Natural killer cell (primary cell): ENCODE measurements around the gene TNFAIP8L3. TPM values are rescaled to one million over a fixed set of nuclear protein-coding genes. Genes with fewer than 3 reads are reported as not detected.

Experiments used
- ATAC-seq, 3 donors: fragments of 150-1000 bp in 2 of 3; fragments of 200-7000 bp in 1 of 3; cut with Tn5 transposase; 1 replicate in 1 of 3; 2 replicates in 2 of 3; pipeline ENCODE4 v1.10.0; 2021; ENCODE audit warnings: mild to moderate bottlenecking in 2 of 3, moderate library complexity in 2 of 3
- DNase-seq, 2 donors: peaks; one replicate each; pipeline versions ENCODE4 v3.0.0 to v3.0.0-alpha.2; 2013 to 2021; ENCODE audit warnings: mixed read lengths in 1 of 2
- H3K27ac ChIP-seq: one replicate; pipeline ENCODE4 v1.5.1; 2013; ENCODE audit warnings: mild to moderate bottlenecking, low read length
- H3K27me3 ChIP-seq: one replicate; pipeline ENCODE4 v1.6.1; 2013; ENCODE audit warnings: low read length; ENCODE audit not compliant: control insufficient read depth, insufficient read depth
- H3K36me3 ChIP-seq: one replicate; pipeline ENCODE4 v1.6.1; 2013; ENCODE audit warnings: low read length; ENCODE audit not compliant: control insufficient read depth, insufficient read depth
- H3K4me1 ChIP-seq: one replicate; pipeline ENCODE4 v1.6.1; 2013; ENCODE audit warnings: low read length; ENCODE audit not compliant: control insufficient read depth, insufficient read depth
- H3K4me3 ChIP-seq: one replicate; pipeline ENCODE4 v1.5.1; 2013; ENCODE audit warnings: low read length
- H3K9me3 ChIP-seq: one replicate; pipeline ENCODE4 v1.6.1; 2013; ENCODE audit warnings: low read length; ENCODE audit not compliant: control insufficient read depth, insufficient read depth
- H3K27ac Mint-ChIP-seq, 2 donors: one replicate each; pipeline ENCODE4 v1.8.0; 2022; ENCODE audit warnings: mild to moderate bottlenecking in 2 of 2, mixed read lengths in 2 of 2, moderate library complexity in 1 of 2
- H3K27me3 Mint-ChIP-seq, 2 donors: one replicate each; pipeline ENCODE4 v1.8.0; 2022; ENCODE audit warnings: low read depth in 2 of 2, mixed read lengths in 2 of 2
- H3K36me3 Mint-ChIP-seq: one replicate; pipeline ENCODE4 v1.8.0; 2022; ENCODE audit warnings: mixed read lengths
- H3K4me1 Mint-ChIP-seq, 2 donors: one replicate each; pipeline ENCODE4 v1.8.0; 2022; ENCODE audit warnings: mixed read lengths in 2 of 2
- H3K4me3 Mint-ChIP-seq: one replicate; pipeline ENCODE4 v1.8.0; 2022; ENCODE audit warnings: mild to moderate bottlenecking, moderate library complexity, mixed read lengths
- H3K9me3 Mint-ChIP-seq, 2 donors: one replicate each; pipeline ENCODE4 v1.8.0; 2022; ENCODE audit warnings: mixed read lengths in 2 of 2
- WGBS: methylation state at CpG from one replicate; pipeline ENCODE4 v1.1.7; 2013; ENCODE audit warnings: missing lambda C conversion rate; ENCODE audit not compliant: insufficient coverage; 5-methylcytosine and 5-hydroxymethylcytosine counted together
- intact Hi-C: fragments of 100-400 bp; cut with micrococcal nuclease; formaldehyde crosslinking; loops from one replicate; pipeline ENCODE4 v1.14.2; 2022
- total RNA-seq, 4 donors: library from RNA; stranded (reverse); fragments of 120-200 nt in 1 of 4; gene quantifications; one replicate each; pipeline versions ENCODE4 v1.2.3 to v1.2.4, GENCODE V29; 2013 to 2022
- TF ChIP-seq, protein P1 (sequence below): fragments of 200-600 bp; IDR thresholded peaks from one replicate; pipeline ENCODE4 v1.8.0; 2022; ENCODE audit warnings: antibody characterized with exemption

The TNFAIP8L3 gene
- total RNA-seq, 3 donors from 2014 or later (not counting 1 experiment from before 2014, with no cell fraction given) = not detected

DNA sequence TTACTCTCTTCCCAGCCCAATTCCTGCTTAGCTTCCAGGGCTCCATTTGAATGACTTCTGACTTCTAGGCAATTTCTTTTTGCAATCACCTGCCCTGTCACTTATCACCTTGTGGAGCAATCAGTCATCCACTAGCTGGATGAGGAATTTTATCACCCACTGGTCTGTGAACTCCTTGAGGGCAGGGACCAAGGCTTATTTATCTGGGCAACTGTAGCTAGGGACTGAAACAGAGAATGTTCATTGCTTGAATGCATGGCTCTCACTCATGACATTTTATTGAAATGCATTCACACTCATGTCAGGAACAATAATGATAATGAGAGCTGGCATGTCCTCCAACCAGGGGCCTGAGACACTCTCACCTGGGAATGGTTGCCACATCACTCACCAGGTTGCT is 15.5 kb downstream of the TNFAIP8L3 start:
- Histone ChIP-seq H3K27ac (no peak overlapping the region), H3K9me3 (no peaks in the 10 kb centered on the region), H3K4me1 (peaks cover 22% of the 10 kb centered on the region), H3K4me3 (no peak overlapping the region), H3K36me3 (no peaks in the 10 kb centered on the region), H3K27me3 (no peaks in the 10 kb centered on the region)
- Mint-ChIP-seq H3K4me1 (peaks cover 22% of the 10 kb centered on the region in 2 donors), H3K27ac (peak overlapping the region in 1 of 2 donors; percentile 10), H3K9me3 (no peaks in the 10 kb centered on the region), H3K36me3 (no peaks in the 10 kb centered on the region), H3K27me3 (peaks cover 32 to 52% of the 10 kb centered on the region in 2 donors), H3K4me3 (peak overlapping the region; percentile 1)
- DNase-seq (no peak), ATAC-seq (no peak)
- intact Hi-C loops = no loop called here
- TF ChIP-seq, protein P1, sequence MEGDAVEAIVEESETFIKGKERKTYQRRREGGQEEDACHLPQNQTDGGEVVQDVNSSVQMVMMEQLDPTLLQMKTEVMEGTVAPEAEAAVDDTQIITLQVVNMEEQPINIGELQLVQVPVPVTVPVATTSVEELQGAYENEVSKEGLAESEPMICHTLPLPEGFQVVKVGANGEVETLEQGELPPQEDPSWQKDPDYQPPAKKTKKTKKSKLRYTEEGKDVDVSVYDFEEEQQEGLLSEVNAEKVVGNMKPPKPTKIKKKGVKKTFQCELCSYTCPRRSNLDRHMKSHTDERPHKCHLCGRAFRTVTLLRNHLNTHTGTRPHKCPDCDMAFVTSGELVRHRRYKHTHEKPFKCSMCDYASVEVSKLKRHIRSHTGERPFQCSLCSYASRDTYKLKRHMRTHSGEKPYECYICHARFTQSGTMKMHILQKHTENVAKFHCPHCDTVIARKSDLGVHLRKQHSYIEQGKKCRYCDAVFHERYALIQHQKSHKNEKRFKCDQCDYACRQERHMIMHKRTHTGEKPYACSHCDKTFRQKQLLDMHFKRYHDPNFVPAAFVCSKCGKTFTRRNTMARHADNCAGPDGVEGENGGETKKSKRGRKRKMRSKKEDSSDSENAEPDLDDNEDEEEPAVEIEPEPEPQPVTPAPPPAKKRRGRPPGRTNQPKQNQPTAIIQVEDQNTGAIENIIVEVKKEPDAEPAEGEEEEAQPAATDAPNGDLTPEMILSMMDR = no peak

DNA sequence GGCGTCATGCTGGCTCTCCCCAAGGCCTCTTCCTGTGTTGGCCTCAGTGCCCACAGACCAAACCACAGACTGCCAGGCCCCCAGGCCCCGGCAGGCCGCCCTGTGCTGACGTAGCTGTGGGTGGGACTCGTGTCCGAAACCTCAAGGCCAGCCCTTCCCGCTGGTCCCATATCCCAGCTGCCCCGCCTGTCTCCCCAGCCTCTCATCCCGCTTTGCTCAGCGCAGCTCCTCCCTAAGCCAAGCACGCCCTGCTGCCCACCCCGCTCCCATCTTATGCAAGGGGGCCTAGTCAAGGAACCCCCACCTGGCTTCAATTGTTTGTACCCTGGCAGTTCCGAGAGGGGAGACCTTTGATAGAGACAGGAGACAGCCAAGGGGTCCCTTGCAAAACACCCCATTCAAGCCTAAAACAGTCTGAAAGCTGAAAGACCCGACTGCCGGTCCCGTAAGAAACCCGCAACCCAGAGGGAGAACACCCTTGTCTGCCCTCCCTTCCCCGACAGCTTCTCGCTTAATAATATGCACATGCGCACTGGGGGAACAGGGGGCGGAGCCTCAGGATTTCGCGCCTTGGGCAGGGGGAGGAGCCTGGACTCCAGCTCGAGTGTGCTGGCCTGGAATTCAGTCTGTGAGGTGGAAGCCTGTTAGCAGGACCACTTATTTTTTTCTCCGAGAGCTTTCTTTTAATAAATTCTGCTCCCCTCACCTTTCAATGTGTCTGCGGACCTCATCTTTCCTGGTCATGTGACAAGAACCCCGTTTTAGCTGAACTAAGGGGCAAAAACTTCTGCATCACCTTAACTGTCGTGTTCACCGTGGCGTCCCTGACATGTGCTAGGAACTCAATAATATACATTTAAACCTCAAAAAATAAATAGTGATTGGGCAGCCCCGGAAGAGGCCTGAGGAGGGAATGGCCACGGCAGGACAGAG is 17.2 kb downstream of the TNFAIP8L3 start:
- no peaks in the 10 kb centered on the region for H3K9me3 ChIP-seq
- H3K27me3 ChIP-seq = no peaks in the 10 kb centered on the region
- ATAC-seq (peak; percentile 69 to 84 (median 83)), DNase-seq (peak; percentile 50 to 71)
- no peaks in the 10 kb centered on the region for H3K36me3 ChIP-seq
- no peaks in the 10 kb centered on the region for H3K9me3 Mint-ChIP-seq
- peak overlapping the region; percentile 28 for H3K4me3 ChIP-seq
- WGBS = 37% methylated on average over 32 of the region's 32 CpGs
- H3K4me1 Mint-ChIP-seq = peaks cover 22% of the 10 kb centered on the region in 2 donors
- TF ChIP-seq, protein P1 = no peak
- H3K27ac Mint-ChIP-seq = peak overlapping the region; percentile 73 to 81
- peaks cover 34 to 52% of the 10 kb centered on the region in 2 donors for H3K27me3 Mint-ChIP-seq
- peaks cover 22% of the 10 kb centered on the region for H3K4me1 ChIP-seq
- intact Hi-C loops = no loop called here
- H3K36me3 Mint-ChIP-seq = no peaks in the 10 kb centered on the region
- no peak overlapping the region for H3K27ac ChIP-seq
- peak overlapping the region; percentile 75 for H3K4me3 Mint-ChIP-seq

DNA sequence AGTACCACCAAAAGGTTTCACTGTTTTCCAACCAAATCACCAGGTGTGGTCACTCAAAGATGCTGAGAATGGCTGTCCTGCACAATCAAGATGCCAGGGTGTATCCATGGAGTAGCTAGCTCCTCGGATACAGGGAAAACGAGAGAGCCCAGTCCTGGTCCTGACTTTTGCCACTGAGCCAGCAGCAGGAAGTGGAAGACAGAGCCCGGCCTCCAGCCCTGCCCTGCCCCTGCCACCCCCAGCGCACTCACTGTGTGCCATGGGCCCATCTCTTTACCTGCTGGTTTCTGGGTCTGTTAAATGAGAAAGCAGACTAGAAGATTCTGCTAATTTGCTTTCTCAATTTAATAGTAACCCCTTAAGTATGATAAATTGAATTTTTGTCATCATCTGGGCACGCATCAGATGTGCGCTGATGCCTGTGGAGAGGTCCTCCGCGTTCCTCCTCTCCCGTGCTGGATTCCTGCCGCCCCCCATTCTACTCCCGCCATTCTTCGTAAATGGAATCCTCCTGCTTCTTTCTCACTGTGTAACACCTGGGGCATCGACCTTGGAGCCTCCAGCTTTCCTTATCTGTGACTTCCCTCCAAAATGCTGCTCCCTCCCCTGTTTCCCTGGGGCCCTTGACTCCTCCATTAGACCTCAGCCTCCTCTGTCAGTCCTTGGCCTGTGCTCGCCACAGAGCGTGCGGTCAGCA is 18.0 kb downstream of the TNFAIP8L3 start:
- peaks cover 24% of the 10 kb centered on the region in 2 donors for H3K4me1 Mint-ChIP-seq
- H3K4me3 Mint-ChIP-seq = peak overlapping the region; percentile 75
- TF ChIP-seq, protein P1 = no peak
- no peaks in the 10 kb centered on the region for H3K36me3 ChIP-seq
- no peak overlapping the region for H3K27ac ChIP-seq
- no peaks in the 10 kb centered on the region for H3K9me3 ChIP-seq
- DNase-seq (no peak), ATAC-seq (no peak)
- no peaks in the 10 kb centered on the region for H3K9me3 Mint-ChIP-seq
- H3K27ac Mint-ChIP-seq = peak overlapping the region; percentile 73 to 81
- WGBS = 74% methylated on average over 16 of the region's 16 CpGs
- intact Hi-C loops = no loop called here
- H3K27me3 ChIP-seq = no peaks in the 10 kb centered on the region
- no peaks in the 10 kb centered on the region for H3K36me3 Mint-ChIP-seq
- H3K4me3 ChIP-seq = peak overlapping the region; percentile 28
- peaks cover 22% of the 10 kb centered on the region for H3K4me1 ChIP-seq
- H3K27me3 Mint-ChIP-seq = peaks cover 34 to 52% of the 10 kb centered on the region in 2 donors
